ENCODE measurements around the gene PRUNE2.

PRUNE2 gene

DNA sequence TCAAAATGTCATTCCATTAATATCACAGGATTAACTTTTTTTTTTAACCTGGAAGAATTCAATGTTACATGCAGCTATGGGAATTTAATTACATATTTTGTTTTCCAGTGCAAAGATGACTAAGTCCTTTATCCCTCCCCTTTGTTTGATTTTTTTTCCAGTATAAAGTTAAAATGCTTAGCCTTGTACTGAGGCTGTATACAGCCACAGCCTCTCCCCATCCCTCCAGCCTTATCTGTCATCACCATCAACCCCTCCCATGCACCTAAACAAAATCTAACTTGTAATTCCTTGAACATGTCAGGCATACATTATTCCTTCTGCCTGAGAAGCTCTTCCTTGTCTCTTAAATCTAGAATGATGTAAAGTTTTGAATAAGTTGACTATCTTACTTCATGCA, 121.0 kb downstream of the PRUNE2 start:
- TF ChIP-seq, protein P1, sequence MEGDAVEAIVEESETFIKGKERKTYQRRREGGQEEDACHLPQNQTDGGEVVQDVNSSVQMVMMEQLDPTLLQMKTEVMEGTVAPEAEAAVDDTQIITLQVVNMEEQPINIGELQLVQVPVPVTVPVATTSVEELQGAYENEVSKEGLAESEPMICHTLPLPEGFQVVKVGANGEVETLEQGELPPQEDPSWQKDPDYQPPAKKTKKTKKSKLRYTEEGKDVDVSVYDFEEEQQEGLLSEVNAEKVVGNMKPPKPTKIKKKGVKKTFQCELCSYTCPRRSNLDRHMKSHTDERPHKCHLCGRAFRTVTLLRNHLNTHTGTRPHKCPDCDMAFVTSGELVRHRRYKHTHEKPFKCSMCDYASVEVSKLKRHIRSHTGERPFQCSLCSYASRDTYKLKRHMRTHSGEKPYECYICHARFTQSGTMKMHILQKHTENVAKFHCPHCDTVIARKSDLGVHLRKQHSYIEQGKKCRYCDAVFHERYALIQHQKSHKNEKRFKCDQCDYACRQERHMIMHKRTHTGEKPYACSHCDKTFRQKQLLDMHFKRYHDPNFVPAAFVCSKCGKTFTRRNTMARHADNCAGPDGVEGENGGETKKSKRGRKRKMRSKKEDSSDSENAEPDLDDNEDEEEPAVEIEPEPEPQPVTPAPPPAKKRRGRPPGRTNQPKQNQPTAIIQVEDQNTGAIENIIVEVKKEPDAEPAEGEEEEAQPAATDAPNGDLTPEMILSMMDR (conservative IDR thresholded peaks at IDR 0.05) = no peak
- no peak overlapping the region for H3K27ac ChIP-seq

DNA sequence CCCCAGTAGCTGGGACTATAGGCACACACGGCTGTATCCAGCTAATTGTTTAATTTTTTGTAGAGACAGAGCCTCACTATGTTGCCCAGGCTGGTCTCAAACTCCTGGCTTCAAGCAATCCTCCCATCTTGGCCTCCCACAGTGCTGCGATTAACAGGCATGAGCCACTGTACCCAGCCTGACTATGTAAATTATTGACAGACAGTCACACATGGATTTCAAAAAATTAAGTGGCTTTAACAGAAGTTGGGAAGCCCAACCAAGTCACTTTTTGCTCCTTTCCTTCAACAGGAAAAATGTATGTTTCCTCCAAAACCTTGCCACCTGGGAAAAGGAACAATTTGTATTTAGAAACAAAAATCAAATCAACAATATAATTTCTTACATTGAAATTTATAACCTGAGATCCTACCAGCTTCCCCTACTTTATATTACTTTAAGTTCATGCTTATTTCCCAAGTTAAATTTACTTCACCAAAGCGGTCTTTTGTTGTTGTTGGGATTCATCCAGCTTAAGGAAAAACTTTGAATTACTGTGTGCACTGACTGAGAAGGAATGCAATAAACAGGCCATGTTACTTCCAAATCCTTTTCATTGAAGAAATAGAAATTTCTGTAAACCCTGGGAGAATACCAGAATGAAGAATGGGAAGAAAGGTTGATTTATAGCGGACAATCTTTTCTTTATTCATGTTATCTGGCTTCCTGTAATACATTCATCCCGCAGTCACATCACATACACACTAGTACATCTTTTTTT, 133.0 kb downstream of the PRUNE2 start:
- TF ChIP-seq, protein P1 (conservative IDR thresholded peaks at IDR 0.05) = no peak

DNA sequence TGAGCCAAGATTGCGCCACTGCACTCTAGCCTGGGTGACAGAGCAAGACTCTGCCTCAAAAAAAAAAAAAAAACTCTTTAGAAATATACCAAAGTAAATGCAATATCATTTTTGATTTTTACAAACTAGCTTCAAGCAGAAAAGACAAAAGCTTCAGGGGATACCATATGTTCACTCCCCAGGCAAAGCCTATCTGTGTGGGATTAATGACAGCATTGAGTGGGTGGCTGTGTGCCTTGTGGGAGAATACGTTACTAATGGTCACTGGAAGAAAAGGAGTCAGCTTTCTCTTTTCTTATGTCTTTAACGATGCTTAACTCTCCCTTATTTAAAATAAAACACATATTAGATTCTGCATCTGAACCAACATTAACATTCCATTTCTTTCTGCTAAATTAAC, 139.8 kb downstream of the PRUNE2 start:
- TF ChIP-seq, protein P1 (conservative IDR thresholded peaks at IDR 0.05) = no peak
- H3K27ac ChIP-seq = no peak overlapping the region; the same call in 1 of the 2 replicates

More for the DNA sequence above, 133.0 kb downstream of the PRUNE2 start:
- H3K27ac ChIP-seq = no peak overlapping the region

DNA sequence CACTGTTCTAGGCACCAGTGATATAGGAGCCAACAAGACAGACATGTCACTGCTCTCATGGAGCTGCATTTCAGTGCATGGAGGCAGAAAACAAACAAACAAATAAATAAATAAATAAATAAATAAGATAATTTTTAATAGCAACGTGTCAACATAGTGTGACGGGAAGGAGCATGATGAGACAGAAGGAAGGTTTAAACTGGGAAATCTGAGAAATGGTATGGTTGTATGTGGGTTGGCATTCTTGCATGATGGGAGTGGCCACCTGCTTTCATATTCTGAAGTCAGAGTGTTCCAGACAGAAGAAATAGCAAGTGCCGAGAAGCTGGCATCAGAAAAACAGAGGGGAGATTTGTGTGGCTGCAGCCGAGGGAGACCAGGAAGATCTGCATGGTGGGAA, 141.8 kb downstream of the PRUNE2 start, which contains the start of gene PCA3:
Gene PCA3, plus strand, starts transcription at position 301 of the 400 bp plus-strand sequence.
- TF ChIP-seq, protein P1 (conservative IDR thresholded peaks at IDR 0.05) = no peak
- peak within 1 kb of the TSS; percentile 56 for H3K27ac ChIP-seq

DNA sequence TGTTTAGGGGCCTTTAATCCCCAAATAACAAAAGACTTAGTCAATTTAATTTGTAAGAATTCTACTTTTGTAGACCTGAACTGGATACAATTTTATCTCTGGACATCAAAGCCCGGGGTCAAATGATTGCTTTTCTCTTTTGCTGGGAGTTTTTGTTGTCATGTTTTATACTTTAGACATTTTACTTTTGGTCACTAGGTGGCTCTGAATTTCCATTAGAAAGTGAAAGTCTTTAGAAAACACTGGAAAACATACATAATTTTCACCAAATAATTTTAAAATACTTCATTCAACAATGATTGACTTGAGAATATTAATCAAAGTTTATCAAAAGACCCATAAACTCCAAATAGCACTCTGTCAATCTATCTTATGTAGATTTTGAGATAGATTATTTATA, 144.5 kb downstream of the PRUNE2 start:
- H3K27ac ChIP-seq = peak overlapping the region; percentile 56
- TF ChIP-seq, protein P1 (conservative IDR thresholded peaks at IDR 0.05) = peak; percentile 69

DNA sequence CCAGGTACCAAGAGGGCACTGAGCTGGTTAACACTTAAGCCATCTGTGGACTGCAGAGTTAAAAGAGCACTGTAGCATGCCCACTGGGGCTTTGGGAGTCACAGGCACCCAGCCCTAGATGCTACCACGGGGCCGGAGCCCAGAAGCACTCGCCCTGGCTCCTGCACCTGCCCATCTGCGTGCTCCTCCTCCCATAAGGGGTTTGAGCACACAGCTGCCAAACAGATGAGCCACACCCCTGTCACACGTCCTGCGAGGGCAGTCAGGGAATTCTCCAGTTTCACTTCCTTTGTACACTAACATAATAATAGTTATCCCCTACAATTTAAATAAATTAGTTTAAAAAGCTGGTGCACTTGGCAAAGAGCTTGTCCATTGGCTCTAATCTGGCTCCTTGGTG, 146.2 kb downstream of the PRUNE2 start:
- H3K27ac ChIP-seq = peak overlapping the region; percentile 56; the same call in 1 of the 2 replicates
- TF ChIP-seq, protein P1 (conservative IDR thresholded peaks at IDR 0.05) = no peak

DNA sequence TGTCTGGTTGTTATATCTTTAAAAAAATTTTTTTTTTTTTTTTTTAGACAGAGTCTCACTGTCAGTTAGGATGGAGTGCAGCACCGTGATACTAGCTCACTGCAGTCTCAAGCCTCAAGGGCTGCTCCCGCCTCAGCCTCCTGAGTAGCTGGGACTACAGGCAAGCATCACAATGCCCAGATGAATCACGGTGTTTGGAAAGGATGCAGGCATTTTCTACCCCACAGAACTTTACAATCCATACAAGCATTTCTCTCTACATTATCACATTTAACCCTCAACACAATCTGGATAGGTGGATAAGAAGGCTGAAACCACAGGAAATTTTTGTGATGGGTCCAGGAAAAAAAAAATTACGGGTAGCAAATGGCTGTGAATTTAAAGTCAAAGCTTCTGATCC, 147.4 kb downstream of the PRUNE2 start:
- no peak overlapping the region for H3K27ac ChIP-seq
- TF ChIP-seq, protein P1 (conservative IDR thresholded peaks at IDR 0.05) = no peak

Measured in VCaP (cell line).